Measurements from ENCODE around the gene MRPL2.

The MRPL2 gene

GRCh38 chr6:43021270-43022047 lies 37.8 kb downstream of the MRPL2 start, which contains the start of gene RRP36 (continued):
- TF ChIP-seq, protein P1, sequence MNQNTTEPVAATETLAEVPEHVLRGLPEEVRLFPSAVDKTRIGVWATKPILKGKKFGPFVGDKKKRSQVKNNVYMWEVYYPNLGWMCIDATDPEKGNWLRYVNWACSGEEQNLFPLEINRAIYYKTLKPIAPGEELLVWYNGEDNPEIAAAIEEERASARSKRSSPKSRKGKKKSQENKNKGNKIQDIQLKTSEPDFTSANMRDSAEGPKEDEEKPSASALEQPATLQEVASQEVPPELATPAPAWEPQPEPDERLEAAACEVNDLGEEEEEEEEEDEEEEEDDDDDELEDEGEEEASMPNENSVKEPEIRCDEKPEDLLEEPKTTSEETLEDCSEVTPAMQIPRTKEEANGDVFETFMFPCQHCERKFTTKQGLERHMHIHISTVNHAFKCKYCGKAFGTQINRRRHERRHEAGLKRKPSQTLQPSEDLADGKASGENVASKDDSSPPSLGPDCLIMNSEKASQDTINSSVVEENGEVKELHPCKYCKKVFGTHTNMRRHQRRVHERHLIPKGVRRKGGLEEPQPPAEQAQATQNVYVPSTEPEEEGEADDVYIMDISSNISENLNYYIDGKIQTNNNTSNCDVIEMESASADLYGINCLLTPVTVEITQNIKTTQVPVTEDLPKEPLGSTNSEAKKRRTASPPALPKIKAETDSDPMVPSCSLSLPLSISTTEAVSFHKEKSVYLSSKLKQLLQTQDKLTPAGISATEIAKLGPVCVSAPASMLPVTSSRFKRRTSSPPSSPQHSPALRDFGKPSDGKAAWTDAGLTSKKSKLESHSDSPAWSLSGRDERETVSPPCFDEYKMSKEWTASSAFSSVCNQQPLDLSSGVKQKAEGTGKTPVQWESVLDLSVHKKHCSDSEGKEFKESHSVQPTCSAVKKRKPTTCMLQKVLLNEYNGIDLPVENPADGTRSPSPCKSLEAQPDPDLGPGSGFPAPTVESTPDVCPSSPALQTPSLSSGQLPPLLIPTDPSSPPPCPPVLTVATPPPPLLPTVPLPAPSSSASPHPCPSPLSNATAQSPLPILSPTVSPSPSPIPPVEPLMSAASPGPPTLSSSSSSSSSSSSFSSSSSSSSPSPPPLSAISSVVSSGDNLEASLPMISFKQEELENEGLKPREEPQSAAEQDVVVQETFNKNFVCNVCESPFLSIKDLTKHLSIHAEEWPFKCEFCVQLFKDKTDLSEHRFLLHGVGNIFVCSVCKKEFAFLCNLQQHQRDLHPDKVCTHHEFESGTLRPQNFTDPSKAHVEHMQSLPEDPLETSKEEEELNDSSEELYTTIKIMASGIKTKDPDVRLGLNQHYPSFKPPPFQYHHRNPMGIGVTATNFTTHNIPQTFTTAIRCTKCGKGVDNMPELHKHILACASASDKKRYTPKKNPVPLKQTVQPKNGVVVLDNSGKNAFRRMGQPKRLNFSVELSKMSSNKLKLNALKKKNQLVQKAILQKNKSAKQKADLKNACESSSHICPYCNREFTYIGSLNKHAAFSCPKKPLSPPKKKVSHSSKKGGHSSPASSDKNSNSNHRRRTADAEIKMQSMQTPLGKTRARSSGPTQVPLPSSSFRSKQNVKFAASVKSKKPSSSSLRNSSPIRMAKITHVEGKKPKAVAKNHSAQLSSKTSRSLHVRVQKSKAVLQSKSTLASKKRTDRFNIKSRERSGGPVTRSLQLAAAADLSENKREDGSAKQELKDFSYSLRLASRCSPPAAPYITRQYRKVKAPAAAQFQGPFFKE (tag by site-specific recombination; IDR thresholded peaks at IDR 0.05; ENCODE audit: borderline replicate concordance): no peak
- TF ChIP-seq, protein P2, sequence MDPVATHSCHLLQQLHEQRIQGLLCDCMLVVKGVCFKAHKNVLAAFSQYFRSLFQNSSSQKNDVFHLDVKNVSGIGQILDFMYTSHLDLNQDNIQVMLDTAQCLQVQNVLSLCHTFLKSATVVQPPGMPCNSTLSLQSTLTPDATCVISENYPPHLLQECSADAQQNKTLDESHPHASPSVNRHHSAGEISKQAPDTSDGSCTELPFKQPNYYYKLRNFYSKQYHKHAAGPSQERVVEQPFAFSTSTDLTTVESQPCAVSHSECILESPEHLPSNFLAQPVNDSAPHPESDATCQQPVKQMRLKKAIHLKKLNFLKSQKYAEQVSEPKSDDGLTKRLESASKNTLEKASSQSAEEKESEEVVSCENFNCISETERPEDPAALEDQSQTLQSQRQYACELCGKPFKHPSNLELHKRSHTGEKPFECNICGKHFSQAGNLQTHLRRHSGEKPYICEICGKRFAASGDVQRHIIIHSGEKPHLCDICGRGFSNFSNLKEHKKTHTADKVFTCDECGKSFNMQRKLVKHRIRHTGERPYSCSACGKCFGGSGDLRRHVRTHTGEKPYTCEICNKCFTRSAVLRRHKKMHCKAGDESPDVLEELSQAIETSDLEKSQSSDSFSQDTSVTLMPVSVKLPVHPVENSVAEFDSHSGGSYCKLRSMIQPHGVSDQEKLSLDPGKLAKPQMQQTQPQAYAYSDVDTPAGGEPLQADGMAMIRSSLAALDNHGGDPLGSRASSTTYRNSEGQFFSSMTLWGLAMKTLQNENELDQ (tag by site-specific recombination; IDR thresholded peaks at IDR 0.05; ENCODE audit: low read depth): no peak
- TF ChIP-seq ZNF555 (tag by site-specific recombination; conservative IDR thresholded peaks at IDR 0.05): no peak
- TF ChIP-seq GLIS2 (tag by site-specific recombination; IDR thresholded peaks at IDR 0.05): peak; percentile 91
- TF ChIP-seq ZNF830 (tag by site-specific recombination; IDR thresholded peaks at IDR 0.05; ENCODE audit: low read depth): no peak
- TF ChIP-seq, protein P3, sequence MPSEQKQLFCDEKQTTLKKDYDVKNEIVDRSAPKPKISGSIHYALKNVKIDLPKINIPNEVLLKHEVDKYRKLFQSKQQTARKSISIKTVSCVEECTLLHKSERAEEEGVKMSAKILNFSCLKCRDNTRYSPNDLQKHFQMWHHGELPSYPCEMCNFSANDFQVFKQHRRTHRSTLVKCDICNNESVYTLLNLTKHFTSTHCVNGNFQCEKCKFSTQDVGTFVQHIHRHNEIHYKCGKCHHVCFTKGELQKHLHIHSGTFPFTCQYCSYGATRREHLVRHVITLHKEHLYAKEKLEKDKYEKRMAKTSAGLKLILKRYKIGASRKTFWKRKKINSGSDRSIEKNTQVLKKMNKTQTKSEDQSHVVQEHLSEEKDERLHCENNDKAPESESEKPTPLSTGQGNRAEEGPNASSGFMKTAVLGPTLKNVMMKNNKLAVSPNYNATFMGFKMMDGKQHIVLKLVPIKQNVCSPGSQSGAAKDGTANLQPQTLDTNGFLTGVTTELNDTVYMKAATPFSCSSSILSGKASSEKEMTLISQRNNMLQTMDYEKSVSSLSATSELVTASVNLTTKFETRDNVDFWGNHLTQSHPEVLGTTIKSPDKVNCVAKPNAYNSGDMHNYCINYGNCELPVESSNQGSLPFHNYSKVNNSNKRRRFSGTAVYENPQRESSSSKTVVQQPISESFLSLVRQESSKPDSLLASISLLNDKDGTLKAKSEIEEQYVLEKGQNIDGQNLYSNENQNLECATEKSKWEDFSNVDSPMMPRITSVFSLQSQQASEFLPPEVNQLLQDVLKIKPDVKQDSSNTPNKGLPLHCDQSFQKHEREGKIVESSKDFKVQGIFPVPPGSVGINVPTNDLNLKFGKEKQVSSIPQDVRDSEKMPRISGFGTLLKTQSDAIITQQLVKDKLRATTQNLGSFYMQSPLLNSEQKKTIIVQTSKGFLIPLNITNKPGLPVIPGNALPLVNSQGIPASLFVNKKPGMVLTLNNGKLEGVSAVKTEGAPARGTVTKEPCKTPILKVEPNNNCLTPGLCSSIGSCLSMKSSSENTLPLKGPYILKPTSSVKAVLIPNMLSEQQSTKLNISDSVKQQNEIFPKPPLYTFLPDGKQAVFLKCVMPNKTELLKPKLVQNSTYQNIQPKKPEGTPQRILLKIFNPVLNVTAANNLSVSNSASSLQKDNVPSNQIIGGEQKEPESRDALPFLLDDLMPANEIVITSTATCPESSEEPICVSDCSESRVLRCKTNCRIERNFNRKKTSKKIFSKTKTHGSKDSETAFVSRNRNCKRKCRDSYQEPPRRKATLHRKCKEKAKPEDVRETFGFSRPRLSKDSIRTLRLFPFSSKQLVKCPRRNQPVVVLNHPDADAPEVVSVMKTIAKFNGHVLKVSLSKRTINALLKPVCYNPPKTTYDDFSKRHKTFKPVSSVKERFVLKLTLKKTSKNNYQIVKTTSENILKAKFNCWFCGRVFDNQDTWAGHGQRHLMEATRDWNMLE (tag by site-specific recombination; conservative IDR thresholded peaks at IDR 0.05; ENCODE audit: low read depth): peak; percentile 47; the same call in 1 of the 2 replicates
- peak; percentile 66 for TF ChIP-seq ZEB2 (tag by site-specific recombination; IDR thresholded peaks at IDR 0.05)
- TF ChIP-seq ZNF837 (tag by site-specific recombination; IDR thresholded peaks at IDR 0.05): no peak
- no peak for TF ChIP-seq ZBTB17 (tag by site-specific recombination; IDR thresholded peaks at IDR 0.05)
- TF ChIP-seq, protein P4, sequence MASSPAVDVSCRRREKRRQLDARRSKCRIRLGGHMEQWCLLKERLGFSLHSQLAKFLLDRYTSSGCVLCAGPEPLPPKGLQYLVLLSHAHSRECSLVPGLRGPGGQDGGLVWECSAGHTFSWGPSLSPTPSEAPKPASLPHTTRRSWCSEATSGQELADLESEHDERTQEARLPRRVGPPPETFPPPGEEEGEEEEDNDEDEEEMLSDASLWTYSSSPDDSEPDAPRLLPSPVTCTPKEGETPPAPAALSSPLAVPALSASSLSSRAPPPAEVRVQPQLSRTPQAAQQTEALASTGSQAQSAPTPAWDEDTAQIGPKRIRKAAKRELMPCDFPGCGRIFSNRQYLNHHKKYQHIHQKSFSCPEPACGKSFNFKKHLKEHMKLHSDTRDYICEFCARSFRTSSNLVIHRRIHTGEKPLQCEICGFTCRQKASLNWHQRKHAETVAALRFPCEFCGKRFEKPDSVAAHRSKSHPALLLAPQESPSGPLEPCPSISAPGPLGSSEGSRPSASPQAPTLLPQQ (tag by site-specific recombination; IDR thresholded peaks at IDR 0.05): no peak; the same call in 1 of the 2 replicates
- TF ChIP-seq ZNF623 (tag by site-specific recombination; IDR thresholded peaks at IDR 0.05): no peak
- TF ChIP-seq, protein P5, sequence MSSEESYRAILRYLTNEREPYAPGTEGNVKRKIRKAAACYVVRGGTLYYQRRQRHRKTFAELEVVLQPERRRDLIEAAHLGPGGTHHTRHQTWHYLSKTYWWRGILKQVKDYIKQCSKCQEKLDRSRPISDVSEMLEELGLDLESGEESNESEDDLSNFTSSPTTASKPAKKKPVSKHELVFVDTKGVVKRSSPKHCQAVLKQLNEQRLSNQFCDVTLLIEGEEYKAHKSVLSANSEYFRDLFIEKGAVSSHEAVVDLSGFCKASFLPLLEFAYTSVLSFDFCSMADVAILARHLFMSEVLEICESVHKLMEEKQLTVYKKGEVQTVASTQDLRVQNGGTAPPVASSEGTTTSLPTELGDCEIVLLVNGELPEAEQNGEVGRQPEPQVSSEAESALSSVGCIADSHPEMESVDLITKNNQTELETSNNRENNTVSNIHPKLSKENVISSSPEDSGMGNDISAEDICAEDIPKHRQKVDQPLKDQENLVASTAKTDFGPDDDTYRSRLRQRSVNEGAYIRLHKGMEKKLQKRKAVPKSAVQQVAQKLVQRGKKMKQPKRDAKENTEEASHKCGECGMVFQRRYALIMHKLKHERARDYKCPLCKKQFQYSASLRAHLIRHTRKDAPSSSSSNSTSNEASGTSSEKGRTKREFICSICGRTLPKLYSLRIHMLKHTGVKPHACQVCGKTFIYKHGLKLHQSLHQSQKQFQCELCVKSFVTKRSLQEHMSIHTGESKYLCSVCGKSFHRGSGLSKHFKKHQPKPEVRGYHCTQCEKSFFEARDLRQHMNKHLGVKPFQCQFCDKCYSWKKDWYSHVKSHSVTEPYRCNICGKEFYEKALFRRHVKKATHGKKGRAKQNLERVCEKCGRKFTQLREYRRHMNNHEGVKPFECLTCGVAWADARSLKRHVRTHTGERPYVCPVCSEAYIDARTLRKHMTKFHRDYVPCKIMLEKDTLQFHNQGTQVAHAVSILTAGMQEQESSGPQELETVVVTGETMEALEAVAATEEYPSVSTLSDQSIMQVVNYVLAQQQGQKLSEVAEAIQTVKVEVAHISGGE (tag by site-specific recombination; conservative IDR thresholded peaks at IDR 0.05; ENCODE audit: low read depth): peak; percentile 46
- TF ChIP-seq ZNF560 (tag by site-specific recombination; IDR thresholded peaks at IDR 0.05; ENCODE audit: borderline replicate concordance): no peak
- TF ChIP-seq ZNF514 (tag by site-specific recombination; IDR thresholded peaks at IDR 0.05): no peak
- TF ChIP-seq, protein P6, sequence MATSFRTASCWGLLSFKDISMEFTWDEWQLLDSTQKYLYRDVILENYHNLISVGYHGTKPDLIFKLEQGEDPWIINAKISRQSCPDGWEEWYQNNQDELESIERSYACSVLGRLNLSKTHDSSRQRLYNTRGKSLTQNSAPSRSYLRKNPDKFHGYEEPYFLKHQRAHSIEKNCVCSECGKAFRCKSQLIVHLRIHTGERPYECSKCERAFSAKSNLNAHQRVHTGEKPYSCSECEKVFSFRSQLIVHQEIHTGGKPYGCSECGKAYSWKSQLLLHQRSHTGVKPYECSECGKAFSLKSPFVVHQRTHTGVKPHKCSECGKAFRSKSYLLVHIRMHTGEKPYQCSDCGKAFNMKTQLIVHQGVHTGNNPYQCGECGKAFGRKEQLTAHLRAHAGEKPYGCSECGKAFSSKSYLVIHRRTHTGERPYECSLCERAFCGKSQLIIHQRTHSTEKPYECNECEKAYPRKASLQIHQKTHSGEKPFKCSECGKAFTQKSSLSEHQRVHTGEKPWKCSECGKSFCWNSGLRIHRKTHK (tag by site-specific recombination; IDR thresholded peaks at IDR 0.05): no peak
- TF ChIP-seq ZBTB20 (tag by site-specific recombination; IDR thresholded peaks at IDR 0.05): peak; percentile 88
- TF ChIP-seq ZNF529 (tag by site-specific recombination; IDR thresholded peaks at IDR 0.05; ENCODE audit: insufficient replicate concordance): no peak
- no peak for TF ChIP-seq ZNF654 (tag by site-specific recombination; IDR thresholded peaks at IDR 0.05; ENCODE audit: low read depth)

All from HEK293 (cell line).